GM12878 (cell line): ENCODE data around the gene PRMT3. TPM values are rescaled to one million over a fixed set of nuclear protein-coding genes. Genes with fewer than 3 reads are reported as not detected.

Experiments
- ATAC-seq: fragments of 200-7000 bp; cut with Tn5 transposase; 3 replicates; pipeline ENCODE4 v1.9.1; 2020; ENCODE audit warnings: mild to moderate bottlenecking, moderate library complexity
- BruUV-seq: library from RNA; stranded (reverse); fragments of 400-500 nt; replicated peaks from 2 replicates; lab custom pipeline; 2021; lab: Mats Ljungman, UMichigan
- CTCF ChIA-PET: fragments of 300-600 bp; sonication (Branson Sonifier 250); formaldehyde crosslinking; extraction: SDS; loops from one replicate; lab custom pipeline; 2021; ENCODE audit warnings: inconsistent platforms; lab: Yijun Ruan, JAX
- POLR2A ChIA-PET: fragments of 350-600 bp; formaldehyde crosslinking; extraction: SDS; loops from one replicate; lab custom pipeline; 2021; ENCODE audit warnings: inconsistent platforms; lab: Charles Lee
- RAD21 ChIA-PET: fragments of 300-600 bp; sonication (Branson Sonifier 250); formaldehyde crosslinking; loops from one replicate; lab custom pipeline; 2023; ENCODE audit warnings: antibody characterized with exemption; ENCODE audit not compliant: unreplicated experiment; lab: Charles Lee
- SMC1A ChIA-PET: fragments of 300-600 bp; sonication (Branson Sonifier 250); formaldehyde crosslinking; loops from one replicate; lab custom pipeline; 2023; ENCODE audit not compliant: unreplicated experiment, uncharacterized antibody; lab: Charles Lee
- DNase-seq: peaks from one replicate; pipeline ENCODE4 v3.0.0-alpha.2; 2011; ENCODE audit warnings: low read depth, low spot score
- FAIRE-seq: peaks from 3 replicates; lab custom pipeline; 2011; peaks lifted over from hg19 to GRCh38; lab: Jason Lieb, UNC
- H2AFZ ChIP-seq: 2 replicates; pipeline ENCODE4 v1.6.0; 2011; ENCODE audit warnings: low read depth, low read length, control low read depth; ENCODE audit not compliant: control insufficient read depth
- H3K27ac ChIP-seq: 2 replicates; pipeline ENCODE4 v1.5.1; 2011; ENCODE audit warnings: control low read depth; ENCODE audit not compliant: control insufficient read depth, insufficient read depth
- H3K27me3 ChIP-seq, 2 experiments: replicated peaks in 1 of 2; 2 replicates each; pipeline versions ENCODE4 v1.6.0 to v1.6.1; 2011; ENCODE audit warnings: low read length in 1 of 2; ENCODE audit not compliant: control insufficient read depth in 2 of 2, insufficient read depth in 2 of 2
- H3K36me3 ChIP-seq, 2 experiments: 2 replicates each; pipeline ENCODE4 v1.5.1; 2011; ENCODE audit warnings: low read length in 1 of 2; ENCODE audit not compliant: control insufficient read depth in 2 of 2, insufficient read depth in 2 of 2
- H3K4me1 ChIP-seq: 2 replicates; pipeline ENCODE4 v1.6.1; 2011; ENCODE audit warnings: mild to moderate bottlenecking, low read length, moderate library complexity, mixed read lengths; ENCODE audit not compliant: control insufficient read depth, insufficient read depth
- H3K4me2 ChIP-seq: 2 replicates; pipeline ENCODE4 v1.6.0; 2011; ENCODE audit warnings: control low read depth; ENCODE audit not compliant: control insufficient read depth, insufficient read depth
- H3K4me3 ChIP-seq: fragments of 200-600 bp; sonication (generic); 2 replicates; pipeline ENCODE4 v1.5.1; 2016
- H3K79me2 ChIP-seq: 2 replicates; pipeline ENCODE4 v1.6.0; 2011; ENCODE audit warnings: low read length; ENCODE audit not compliant: control insufficient read depth, insufficient read depth
- H3K9ac ChIP-seq: 2 replicates; pipeline ENCODE4 v1.8.0; 2011; ENCODE audit warnings: low read length, control low read depth, mixed read lengths; ENCODE audit not compliant: control insufficient read depth, insufficient read depth
- H3K9me3 ChIP-seq: replicated peaks from 3 replicates; pipeline ENCODE4 v1.5.1; 2011; ENCODE audit warnings: mild to moderate bottlenecking, low read length; ENCODE audit not compliant: control insufficient read depth, insufficient read depth
- H4K20me1 ChIP-seq: 2 replicates; pipeline ENCODE4 v1.6.0; 2011; ENCODE audit not compliant: control insufficient read depth, insufficient read depth
- DPF2 ChIP-seq: fragments of 450-650 bp; IDR thresholded peaks from 2 replicates; pipeline ENCODE4 v1.6.1; 2017; ENCODE audit warnings: mild to moderate bottlenecking
- EZH2 ChIP-seq: IDR thresholded peaks from 2 replicates; pipeline ENCODE4 v1.6.1; 2012; ENCODE audit warnings: low read depth, mild to moderate bottlenecking, control low read depth, inconsistent platforms, low read length, borderline replicate concordance; ENCODE audit not compliant: control insufficient read depth
- MEF2B ChIP-seq: fragments of 450-650 bp; IDR thresholded peaks from 2 replicates; pipeline ENCODE4 v1.6.1; 2018; ENCODE audit warnings: mild to moderate bottlenecking, moderate library complexity; ENCODE audit not compliant: partially characterized antibody, poor library complexity, severe bottlenecking
- RAD51 ChIP-seq: fragments of 450-650 bp; IDR thresholded peaks from 2 replicates; pipeline ENCODE4 v1.6.1; 2016; ENCODE audit warnings: moderate library complexity, mild to moderate bottlenecking, inconsistent platforms
- RBBP5 ChIP-seq: fragments of 200-600 bp; sonication (generic); conservative IDR thresholded peaks from 2 replicates; pipeline ENCODE4 v1.6.1; 2016
- SRF ChIP-seq, 2 experiments: IDR thresholded peaks; 2 replicates each; pipeline ENCODE4 v1.6.1; 2011; ENCODE audit warnings: low read depth in 2 of 2, low read length in 2 of 2, mild to moderate bottlenecking in 1 of 2, moderate library complexity in 1 of 2
- STAT3 ChIP-seq: IDR thresholded peaks from 2 replicates; pipeline ENCODE4 v1.6.1; 2011; ENCODE audit warnings: low read depth, low read length, improper control_type of control experiment
- TARDBP ChIP-seq: IDR thresholded peaks from 2 replicates; pipeline ENCODE4 v1.6.1; 2016; ENCODE audit warnings: borderline replicate concordance
- TCF3 ChIP-seq: IDR thresholded peaks from 2 replicates; pipeline ENCODE4 v1.6.1; 2012; ENCODE audit warnings: low read depth, mild to moderate bottlenecking, low read length, borderline replicate concordance; ENCODE audit not compliant: insufficient read depth
- WGBS: methylation state at CpG from one replicate; pipeline ENCODE4 v1.1.6; 2016; ENCODE audit warnings: low lambda C conversion rate; ENCODE audit not compliant: insufficient replicate concordance, insufficient coverage; ENCODE audit errors: missing lambda C conversion rate; 5-methylcytosine and 5-hydroxymethylcytosine counted together
- in situ Hi-C: fragments of 300-500 bp; cut with MboI; formaldehyde crosslinking; loops from 9 replicates; pipeline ENCODE4 v1.14.3; 2018; ENCODE audit warnings: mixed read lengths
- intact Hi-C: fragments of 100-400 bp; cut with micrococcal nuclease; formaldehyde crosslinking; loops from one replicate; pipeline ENCODE4 v1.14.2; 2022; ENCODE audit not compliant: unreplicated experiment
- polyA plus RNA-seq, 11 experiments: library from polyadenylated mRNA; depleted of rRNA in 4 of 11; unstranded in 6 of 11; stranded (reverse) in 5 of 11; fragments of >200 nt; fragmentation: Nextera tagmentation in 4 of 11; fragmentation: Illumina TruSeq in 1 of 11; extraction: Ambion mirVana in 4 of 11; extraction: Trizol in 1 of 11; gene quantifications; 1 replicate in 1 of 11; 2 replicates in 10 of 11; pipeline versions ENCODE4 v1.2.1 to v1.2.3, GENCODE V29; 2011 to 2016; ENCODE audit warnings: inconsistent platforms in 2 of 11, missing spikeins in 2 of 11, low read depth in 1 of 11
- total RNA-seq, 4 experiments: library from RNA; depleted of rRNA in 3 of 4; stranded (reverse); fragments of >200 nt in 3 of 4; fragmentation: Illumina TruSeq in 1 of 4; extraction: Trizol in 1 of 4; gene quantifications; 2 replicates each; pipeline versions ENCODE4 v1.2.1 to v1.2.3, GENCODE V29; 2013 to 2021
- TF ChIP-seq, protein P1 (sequence below): fragments of 450-650 bp; conservative IDR thresholded peaks from 2 replicates; pipeline ENCODE4 v1.6.1; 2017; ENCODE audit warnings: mild to moderate bottlenecking, moderate library complexity
- TF ChIP-seq, protein P2 (sequence below): fragments of 450-650 bp; IDR thresholded peaks from 2 replicates; pipeline ENCODE4 v1.6.1; 2016; ENCODE audit warnings: mild to moderate bottlenecking, moderate library complexity, borderline replicate concordance

Gene PRMT3
- total and polyA plus RNA-seq, 10 of the 15 experiments (the other 5 are each of a cell fraction or from before 2014, with no cell fraction given), result 13.9 to 52.1 (median 27.7) TPM

DNA sequence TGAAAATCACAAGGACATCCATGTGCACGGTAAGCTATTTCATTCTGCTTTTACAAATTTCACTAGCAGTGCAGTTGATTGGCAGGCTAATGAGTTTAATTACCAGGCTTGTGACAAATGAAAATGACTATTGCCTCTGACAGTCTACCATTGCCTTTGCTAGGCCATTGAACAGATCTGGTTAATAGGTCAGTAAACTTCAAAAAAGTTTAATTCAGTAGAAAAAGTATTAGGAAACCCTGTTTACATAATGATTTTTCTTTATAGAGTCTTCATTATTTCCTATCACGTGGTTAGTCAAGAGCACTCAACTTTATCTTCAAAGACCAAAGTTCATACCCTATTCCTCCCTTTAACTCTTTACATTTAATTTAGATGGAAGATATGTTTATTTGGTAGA is 77.0 kb downstream of the PRMT3 start:
- H3K4me3 ChIP-seq, result no peak overlapping the region
- H3K4me1 ChIP-seq, result no peaks in the 10 kb centered on the region
- WGBS, result 100% methylated on average over 2 of the region's 2 CpGs
- FAIRE-seq (no peak), DNase-seq (no peak), ATAC-seq (no peak)
- no peaks in the 10 kb centered on the region for H3K9me3 ChIP-seq
- BruUV-seq, result no TSS peak
- H3K4me2 ChIP-seq, result no peak overlapping the region
- no peaks in the 10 kb centered on the region for H3K79me2 ChIP-seq
- intact Hi-C loops, result no loop called here
- in situ Hi-C loops, result no loop called here
- no peaks in the 10 kb centered on the region for H4K20me1 ChIP-seq
- H3K27me3 ChIP-seq, result no peaks in the 10 kb centered on the region
- peaks cover 3 to 16% of the 10 kb centered on the region in 2 experiments for H3K36me3 ChIP-seq
- ChIA-PET SMC1A (no interaction called here), POLR2A (interaction anchor here (0.6 kb wide), 1 partner anchor 1145 kb away, joined by 4 read pairs; no protein-coding TSS in a partner anchor), CTCF (no interaction called here), RAD21 (no interaction called here)
- H2AFZ ChIP-seq, result no peak overlapping the region
- no peak overlapping the region for H3K27ac ChIP-seq
- TF ChIP-seq EZH2, result no peak
- TF ChIP-seq STAT3, result no peak
- no peak for TF ChIP-seq DPF2
- TF ChIP-seq, protein P1, sequence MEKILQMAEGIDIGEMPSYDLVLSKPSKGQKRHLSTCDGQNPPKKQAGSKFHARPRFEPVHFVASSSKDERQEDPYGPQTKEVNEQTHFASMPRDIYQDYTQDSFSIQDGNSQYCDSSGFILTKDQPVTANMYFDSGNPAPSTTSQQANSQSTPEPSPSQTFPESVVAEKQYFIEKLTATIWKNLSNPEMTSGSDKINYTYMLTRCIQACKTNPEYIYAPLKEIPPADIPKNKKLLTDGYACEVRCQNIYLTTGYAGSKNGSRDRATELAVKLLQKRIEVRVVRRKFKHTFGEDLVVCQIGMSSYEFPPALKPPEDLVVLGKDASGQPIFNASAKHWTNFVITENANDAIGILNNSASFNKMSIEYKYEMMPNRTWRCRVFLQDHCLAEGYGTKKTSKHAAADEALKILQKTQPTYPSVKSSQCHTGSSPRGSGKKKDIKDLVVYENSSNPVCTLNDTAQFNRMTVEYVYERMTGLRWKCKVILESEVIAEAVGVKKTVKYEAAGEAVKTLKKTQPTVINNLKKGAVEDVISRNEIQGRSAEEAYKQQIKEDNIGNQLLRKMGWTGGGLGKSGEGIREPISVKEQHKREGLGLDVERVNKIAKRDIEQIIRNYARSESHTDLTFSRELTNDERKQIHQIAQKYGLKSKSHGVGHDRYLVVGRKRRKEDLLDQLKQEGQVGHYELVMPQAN, result no peak
- no peak for TF ChIP-seq TARDBP
- no peak for TF ChIP-seq MEF2B
- TF ChIP-seq RAD51, result no peak
- TF ChIP-seq, protein P2, sequence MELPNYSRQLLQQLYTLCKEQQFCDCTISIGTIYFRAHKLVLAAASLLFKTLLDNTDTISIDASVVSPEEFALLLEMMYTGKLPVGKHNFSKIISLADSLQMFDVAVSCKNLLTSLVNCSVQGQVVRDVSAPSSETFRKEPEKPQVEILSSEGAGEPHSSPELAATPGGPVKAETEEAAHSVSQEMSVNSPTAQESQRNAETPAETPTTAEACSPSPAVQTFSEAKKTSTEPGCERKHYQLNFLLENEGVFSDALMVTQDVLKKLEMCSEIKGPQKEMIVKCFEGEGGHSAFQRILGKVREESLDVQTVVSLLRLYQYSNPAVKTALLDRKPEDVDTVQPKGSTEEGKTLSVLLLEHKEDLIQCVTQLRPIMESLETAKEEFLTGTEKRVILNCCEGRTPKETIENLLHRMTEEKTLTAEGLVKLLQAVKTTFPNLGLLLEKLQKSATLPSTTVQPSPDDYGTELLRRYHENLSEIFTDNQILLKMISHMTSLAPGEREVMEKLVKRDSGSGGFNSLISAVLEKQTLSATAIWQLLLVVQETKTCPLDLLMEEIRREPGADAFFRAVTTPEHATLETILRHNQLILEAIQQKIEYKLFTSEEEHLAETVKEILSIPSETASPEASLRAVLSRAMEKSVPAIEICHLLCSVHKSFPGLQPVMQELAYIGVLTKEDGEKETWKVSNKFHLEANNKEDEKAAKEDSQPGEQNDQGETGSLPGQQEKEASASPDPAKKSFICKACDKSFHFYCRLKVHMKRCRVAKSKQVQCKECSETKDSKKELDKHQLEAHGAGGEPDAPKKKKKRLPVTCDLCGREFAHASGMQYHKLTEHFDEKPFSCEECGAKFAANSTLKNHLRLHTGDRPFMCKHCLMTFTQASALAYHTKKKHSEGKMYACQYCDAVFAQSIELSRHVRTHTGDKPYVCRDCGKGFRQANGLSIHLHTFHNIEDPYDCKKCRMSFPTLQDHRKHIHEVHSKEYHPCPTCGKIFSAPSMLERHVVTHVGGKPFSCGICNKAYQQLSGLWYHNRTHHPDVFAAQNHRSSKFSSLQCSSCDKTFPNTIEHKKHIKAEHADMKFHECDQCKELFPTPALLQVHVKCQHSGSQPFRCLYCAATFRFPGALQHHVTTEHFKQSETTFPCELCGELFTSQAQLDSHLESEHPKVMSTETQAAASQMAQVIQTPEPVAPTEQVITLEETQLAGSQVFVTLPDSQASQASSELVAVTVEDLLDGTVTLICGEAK, result no peak
- TF ChIP-seq SRF (IDR thresholded peaks at IDR 0.05; ENCODE audit: low read depth in 2 of 2, low read length in 2 of 2), result no peak
- no peak for TF ChIP-seq TCF3
- no peak for TF ChIP-seq RBBP5
- no peak overlapping the region for H3K9ac ChIP-seq
